GM08714 (cell line): Measurements from ENCODE around the gene LMX1B.

Experiments used
- H3K4me3 ChIP-seq: fragments of 200-500 bp; sonication (Bioruptor generic); 2 replicates; pipeline ENCODE4 v1.5.1; 2014; ENCODE audit warnings: mild to moderate bottlenecking, low read length, inconsistent platforms
- ZNF274 ChIP-seq: IDR thresholded peaks from 2 replicates; pipeline ENCODE4 v1.6.1; 2012; ENCODE audit warnings: mild to moderate bottlenecking, low read depth, low read length

LMX1B gene

DNA sequence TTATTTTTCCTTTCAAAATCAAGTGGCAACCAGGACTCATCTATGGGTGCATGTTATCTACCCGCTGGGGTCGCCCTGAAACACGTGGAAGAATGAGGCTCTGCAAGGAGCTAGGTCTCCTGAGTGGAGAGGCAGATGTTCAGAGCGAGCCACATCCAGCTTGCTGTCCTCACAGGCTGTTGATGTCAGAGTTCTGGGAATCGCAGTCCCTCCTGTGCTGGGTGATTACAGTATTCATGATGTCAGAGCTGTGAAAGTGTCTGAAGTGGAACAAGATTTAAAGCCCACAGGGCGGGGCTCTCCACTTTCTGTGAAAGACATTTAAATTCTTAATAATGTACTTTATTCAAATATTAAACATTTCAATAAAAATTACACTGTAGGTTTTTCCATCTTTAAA lies 24.4 kb upstream of the LMX1B start:
- no peak for TF ChIP-seq ZNF274
- H3K4me3 ChIP-seq, result no peak overlapping the region

DNA sequence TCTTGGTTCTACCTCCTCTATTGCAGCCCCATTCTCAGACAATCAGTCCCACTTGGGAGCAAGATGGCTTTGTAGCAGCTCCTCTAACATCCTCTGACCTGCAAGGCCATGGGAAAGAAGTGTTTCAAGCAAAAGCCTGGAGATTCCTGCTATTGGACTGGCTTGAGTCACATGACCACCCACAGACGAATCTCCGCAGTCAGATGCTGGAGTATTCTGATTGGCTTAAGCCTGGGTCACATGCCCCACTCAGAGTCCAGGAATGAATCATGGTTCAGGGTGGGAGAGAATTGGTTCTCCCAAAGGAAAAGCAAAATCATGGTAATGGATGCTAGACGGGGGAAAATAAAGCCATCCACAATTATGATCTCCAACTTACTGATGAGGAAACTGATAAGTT lies 22.6 kb upstream of the LMX1B start:
- no peak for TF ChIP-seq ZNF274
- H3K4me3 ChIP-seq, result no peak overlapping the region

DNA sequence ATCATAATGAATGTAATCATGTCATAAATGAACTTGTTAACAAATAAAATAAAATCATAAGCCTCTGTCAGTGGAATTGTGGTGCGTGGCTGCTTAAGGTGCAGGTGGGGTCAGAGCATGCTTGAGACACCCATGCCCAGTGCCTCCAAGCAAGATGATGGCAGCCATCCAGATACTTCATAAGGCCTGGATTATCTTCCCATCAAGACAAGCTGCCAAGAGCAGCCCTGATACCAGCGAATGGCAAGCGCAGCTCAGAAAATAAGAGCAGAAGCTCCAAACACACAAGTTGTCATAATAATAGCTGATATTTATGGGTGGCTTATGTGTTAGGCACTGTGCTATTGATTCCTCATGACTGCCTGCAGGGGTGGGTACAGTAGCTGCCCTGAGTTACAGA lies 21.8 kb upstream of the LMX1B start:
- no peak overlapping the region for H3K4me3 ChIP-seq
- no peak for TF ChIP-seq ZNF274

DNA sequence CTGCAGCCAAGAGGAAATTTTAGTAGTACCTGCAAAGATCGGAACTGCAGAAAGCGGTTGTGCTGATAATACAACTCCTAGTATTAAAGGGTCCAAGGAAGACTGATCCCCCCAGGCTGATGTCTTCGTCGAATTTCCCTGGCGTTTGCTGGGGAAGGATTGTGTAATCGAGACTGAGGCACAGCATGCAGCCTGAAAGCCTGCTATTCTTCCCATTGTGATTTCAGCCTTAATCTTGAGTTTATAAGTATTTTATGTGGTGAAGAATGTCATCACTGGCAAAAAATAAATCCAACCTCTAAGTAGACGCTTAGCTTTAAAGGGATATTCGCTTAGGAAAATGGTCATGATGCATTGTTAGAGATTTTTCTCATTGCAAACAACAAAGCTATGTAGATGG lies 21.3 kb upstream of the LMX1B start:
- TF ChIP-seq ZNF274, result no peak
- no peak overlapping the region for H3K4me3 ChIP-seq

DNA sequence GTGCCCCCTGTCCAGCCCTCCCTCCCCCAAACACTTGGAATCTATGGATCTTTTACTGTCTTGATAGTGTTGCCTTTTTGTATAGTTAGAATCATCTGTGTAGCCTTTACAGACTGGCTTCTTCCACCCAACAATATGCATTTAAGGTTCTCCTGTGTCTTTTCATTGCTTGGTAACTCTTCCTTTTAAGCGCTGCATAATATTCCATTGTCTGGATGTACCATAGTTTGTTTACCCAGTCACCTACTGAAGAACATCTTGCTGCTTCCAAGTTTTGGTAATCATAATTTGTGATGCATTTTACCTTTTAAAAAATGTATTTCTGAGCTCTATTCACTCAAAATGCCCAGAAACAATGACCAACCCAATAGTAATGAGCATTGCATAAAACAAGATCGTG lies 17.7 kb upstream of the LMX1B start:
- no peak overlapping the region for H3K4me3 ChIP-seq
- no peak for TF ChIP-seq ZNF274

DNA sequence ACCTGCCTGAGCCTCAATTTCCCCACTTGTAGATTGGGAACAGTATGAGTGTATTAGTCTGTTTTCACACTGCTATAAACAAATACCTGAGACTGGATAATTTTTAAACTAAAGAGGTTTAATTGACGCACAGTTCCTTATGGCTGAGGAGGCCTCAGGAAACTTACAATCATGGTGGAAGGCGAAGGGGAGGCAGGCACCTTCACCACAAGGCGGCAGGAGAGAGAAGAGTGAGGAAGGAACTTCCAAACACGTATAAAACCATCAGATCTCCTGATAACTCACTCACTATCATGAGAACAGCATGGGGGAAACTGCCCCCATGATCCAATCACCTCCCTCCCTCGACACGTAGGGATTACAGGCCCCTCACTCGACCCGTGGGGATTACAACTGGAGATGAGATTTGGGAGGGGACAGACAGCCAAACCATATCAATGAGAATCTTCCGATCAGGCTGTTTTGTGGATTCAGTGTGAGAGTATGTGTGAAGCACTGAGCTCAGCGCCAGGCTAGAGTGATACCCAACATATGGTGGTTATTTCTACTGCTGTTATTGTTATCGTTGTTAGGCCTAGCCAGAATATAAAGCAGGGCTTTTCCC lies 14.6 kb upstream of the LMX1B start:
- TF ChIP-seq ZNF274, result no peak

DNA sequence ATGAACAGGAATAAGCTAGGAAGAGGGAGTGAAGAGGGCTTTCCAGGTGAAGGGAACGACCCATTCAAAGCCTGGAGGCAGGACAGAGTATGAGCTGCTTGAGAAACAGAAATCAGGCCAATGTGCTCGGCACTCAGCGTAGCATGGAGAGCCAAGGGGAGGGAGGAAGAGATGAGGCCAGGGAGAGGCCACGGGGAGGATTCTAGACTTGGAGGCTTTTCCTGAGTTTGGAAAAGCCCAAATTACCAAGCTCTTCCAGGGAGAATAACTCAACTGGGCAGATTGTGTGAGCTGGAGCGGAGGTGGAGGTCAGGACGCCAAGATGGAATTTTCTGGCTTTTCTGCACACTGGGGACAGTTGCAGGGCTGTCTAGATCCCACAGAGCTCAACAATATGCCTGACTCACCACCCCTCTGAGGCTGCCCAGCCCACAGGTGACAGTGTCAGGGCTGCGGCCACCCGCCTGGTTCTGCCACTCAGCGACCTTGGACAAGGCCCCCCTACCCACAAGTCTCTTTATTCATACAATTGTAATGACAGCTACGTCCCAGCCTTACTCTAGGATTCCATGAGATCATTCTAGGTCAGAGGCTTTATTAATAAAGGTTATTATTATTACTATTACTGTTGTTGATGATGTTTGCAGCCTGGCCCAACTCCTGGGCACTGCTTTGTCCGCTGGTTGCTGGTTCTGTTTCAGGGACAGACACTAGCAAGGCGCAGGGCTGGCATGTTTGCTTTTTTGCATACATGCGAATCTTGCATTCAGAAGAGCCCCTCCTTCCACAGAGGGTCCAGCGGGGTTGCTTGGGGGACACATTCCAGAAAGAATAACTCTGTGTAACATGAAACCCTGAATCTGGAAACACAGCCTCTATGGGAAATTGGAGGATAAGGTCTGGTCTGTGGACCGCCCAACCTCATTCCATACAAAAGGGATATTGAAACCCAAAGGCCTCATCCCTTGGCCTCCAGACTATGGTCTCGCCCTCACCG lies 9.4 kb upstream of the LMX1B start:
- no peak for TF ChIP-seq ZNF274
- no peak overlapping the region for H3K4me3 ChIP-seq

More for the DNA sequence above, 14.6 kb upstream of the LMX1B start:
- no peak overlapping the region for H3K4me3 ChIP-seq

DNA sequence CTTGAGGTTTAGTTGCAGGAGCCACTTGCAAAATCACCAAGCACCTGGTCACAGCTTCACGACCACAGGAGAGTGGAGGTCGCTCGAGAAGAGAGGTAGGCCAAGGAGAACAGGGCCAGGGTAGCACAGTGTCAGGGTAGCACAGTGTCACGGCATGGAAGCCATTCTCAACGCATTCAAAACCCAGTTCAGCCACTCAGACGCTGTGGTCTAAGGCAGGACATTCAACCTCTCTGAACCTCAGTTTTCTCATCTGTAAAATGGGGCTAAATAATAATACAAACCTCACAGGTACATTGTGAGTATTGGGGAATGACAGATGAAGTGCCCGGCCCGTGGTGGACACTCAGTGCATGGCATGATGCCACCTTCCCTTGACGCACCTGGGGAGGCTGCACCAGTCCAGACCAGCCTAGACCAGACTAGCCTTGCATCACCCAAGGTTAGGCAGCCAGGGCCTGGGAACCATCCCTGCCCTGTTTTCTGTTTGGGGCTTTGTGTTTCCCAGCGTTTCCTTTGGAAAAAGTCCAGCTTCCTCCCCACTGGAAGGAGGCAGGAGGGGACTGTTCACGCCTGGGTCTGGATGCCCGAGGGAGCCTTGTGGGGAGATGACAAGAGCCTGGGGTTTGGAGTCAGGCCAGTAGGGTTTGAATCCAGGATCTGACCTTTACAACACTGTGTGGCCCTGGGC lies 7.8 kb upstream of the LMX1B start:
- no peak for TF ChIP-seq ZNF274
- H3K4me3 ChIP-seq, result no peak overlapping the region

DNA sequence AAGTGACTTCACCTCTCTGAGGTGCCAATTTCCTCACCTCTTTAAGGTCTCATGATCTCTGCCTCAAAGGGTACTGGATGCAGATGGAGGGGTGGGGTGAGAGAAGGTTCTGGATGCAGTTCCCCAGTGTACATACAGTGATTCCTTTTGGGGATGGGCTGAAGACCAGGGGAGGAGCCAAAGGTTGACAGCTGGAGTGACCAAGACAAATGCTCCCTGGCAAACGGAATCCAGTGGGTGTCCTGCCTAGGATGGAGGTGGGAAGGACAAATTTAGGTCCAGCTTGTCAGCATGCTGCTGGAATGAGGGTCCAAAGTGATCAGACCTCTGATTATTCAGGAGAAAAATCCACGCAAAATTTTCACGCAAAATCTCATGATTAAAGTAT lies 7.3 kb upstream of the LMX1B start:
- H3K4me3 ChIP-seq, result no peak overlapping the region
- TF ChIP-seq ZNF274, result no peak

DNA sequence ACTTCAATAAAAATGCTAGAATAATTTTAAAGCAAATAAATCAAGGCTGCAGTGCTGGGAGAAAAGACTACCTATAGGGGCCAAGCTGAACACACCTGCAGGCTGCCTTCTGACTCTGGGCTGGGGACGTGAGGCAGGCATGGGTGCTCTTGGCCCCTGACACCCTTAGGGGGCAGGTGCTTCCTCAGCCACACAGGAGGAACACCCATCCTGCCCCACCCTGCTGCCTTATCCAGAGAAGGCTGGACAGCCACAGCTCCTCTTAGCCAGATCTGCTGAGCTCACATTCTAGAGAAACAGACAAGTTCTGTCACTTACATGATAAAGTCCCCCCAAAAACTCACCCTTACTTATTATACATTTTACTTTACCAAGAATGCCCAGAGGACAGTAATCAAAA lies 6.6 kb upstream of the LMX1B start:
- TF ChIP-seq ZNF274, result no peak
- H3K4me3 ChIP-seq, result no peak overlapping the region

DNA sequence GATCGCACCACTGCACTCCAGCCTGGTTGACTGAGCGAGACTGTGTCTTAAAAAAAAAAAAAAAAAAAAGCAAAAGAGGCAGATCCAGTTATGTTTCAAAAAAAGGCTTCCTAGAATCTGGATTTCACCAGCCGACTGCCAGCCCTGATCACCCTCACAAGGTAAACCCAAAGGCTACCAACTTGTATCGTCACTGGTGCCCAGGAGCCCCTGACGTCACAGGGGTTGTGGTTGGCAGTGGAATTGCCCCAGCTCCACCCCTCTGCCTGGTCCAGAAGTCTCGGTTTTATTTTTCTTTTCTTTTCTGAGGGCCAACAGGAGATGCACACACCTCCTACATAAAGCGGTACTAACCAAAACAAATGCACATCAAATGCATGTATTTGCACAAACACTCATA lies 6.0 kb upstream of the LMX1B start:
- no peak overlapping the region for H3K4me3 ChIP-seq
- TF ChIP-seq ZNF274, result no peak

DNA sequence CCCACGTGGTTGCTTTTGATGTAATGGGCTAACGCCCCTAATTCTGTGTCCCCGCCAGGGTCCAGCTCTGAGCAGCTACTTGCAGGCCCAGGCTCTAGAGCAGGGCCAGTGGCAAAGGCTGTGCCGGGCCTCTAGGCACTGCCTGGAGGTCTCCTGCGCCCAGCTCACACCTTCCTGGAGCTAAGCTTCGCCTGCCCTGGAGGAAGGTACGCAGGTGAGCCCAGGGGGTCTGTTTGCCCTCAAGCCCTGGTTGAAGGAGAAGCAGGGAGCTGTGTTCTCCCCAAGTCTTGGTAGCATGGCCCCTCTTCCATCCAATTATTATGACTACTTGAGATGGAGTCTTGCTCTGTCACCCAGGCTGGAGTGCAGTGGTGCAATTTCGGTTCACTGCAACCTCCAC lies 5.2 kb upstream of the LMX1B start:
- no peak for TF ChIP-seq ZNF274
- no peak overlapping the region for H3K4me3 ChIP-seq

DNA sequence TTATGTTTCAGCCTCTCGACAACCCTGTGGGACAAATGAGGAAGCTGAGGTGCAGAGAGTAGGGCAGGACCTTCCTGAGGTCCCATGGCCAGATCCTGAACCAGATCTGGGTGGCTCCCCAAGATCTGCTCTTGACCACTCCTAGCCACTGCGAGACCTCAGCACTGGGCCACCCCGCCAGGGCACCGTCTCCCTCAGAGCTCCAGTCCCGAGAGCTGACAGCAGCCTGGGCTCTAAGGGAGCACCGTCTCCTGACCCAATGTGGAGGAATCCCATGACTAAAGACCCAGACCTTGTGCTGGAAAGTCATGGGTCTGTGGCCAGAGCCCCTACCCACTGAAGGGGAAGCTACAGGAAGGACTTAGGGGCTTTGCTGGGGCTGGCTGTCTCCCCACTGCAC lies 4.5 kb upstream of the LMX1B start:
- no peak overlapping the region for H3K4me3 ChIP-seq
- TF ChIP-seq ZNF274, result no peak

DNA sequence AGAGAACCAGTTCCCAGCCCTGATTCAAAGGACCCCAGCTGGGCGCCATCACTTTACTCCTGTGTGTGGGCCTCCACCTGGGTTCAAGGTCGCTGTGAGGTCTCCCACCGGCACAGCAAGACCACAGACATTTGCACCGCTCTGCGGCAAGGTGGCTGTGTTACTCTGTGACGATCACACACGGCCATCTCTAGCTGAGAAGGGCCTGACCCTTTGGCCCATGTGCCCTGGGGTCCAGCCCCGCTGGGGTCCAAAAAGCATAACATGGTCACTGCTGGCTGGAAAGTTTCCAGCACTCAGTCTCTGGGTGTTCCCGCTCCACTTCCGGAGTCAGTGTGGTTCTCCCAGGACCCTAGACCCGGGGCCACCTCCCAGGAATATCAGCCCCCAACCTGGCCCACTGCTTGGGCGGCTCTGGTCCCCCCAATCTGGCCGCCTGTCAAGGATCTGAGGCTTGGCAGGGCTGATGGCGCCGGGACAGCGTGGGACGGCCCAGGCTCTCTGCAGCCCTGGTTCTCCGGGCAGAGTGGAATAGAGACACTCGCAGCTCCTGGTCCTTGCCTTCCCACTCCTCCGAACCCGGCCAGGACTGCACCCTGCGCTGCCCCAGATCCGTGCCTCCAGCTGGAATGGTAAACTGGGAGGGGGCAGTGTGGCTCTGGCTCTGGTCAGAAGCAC lies 3.9 kb upstream of the LMX1B start:
- H3K4me3 ChIP-seq, result no peak overlapping the region
- TF ChIP-seq ZNF274, result no peak
